Measurements from ENCODE around the gene ITGB6. TPM values are rescaled to one million over a fixed set of nuclear protein-coding genes. Genes with fewer than 3 reads are reported as not detected.

ITGB6 gene
- total and polyA plus RNA-seq, 2 of the 4 experiments (the other 2 are of a cell fraction): under 0.01 TPM; not detected in 1

DNA sequence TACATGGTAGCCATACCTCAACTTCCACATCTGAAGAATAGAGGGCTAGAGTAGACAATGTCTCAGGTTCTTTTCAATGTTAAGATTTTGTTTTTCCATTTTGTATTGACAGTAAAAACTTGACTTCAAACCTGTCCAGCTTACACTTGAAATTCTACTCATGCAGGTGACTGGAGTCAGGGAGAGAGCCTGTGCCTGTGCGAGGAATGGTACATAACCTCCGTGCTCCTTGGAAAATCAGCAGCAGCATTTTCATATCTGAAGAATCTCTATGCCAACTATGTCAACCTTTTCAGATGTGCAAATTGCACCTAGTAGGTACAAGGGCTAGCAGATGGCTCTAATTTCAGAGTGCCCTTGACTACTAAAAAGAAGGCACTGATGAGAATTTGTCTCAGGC is 139.8 kb downstream of the ITGB6 start:
- Histone ChIP-seq H4K5ac (ENCODE audit: low read depth, low read length) (no peak overlapping the region), H3K36me3 (ENCODE audit: control insufficient read depth, insufficient read depth, low read length) (no peaks in the 10 kb centered on the region), H3K18ac (ENCODE audit: low read depth, low read length) (no peak overlapping the region), H3K4me2 (ENCODE audit: low read depth, low read length) (no peak overlapping the region), H3K27ac (ENCODE audit: insufficient read depth, low read length) (no peak overlapping the region), H3K56ac (ENCODE audit: extremely low read depth, insufficient read depth, low read length) (no peak overlapping the region), H2AK5ac (ENCODE audit: low read depth, low read length) (no peak overlapping the region), H3K14ac (replicated peaks; ENCODE audit: low read depth, low read length) (no peak overlapping the region), H3K27me3 (ENCODE audit: control insufficient read depth, insufficient read depth, low read length) (peaks cover 27% of the 10 kb centered on the region), H2AFZ (replicated peaks; ENCODE audit: low read length, poor library complexity) (no peak overlapping the region), H4K91ac (ENCODE audit: insufficient read depth, low read depth, low read length) (no peak overlapping the region), H3K9ac (ENCODE audit: low read depth, low read length) (no peak overlapping the region), H3K9me3 (ENCODE audit: control insufficient read depth, insufficient read depth, low read length) (no peaks in the 10 kb centered on the region), H3K9me1 (ENCODE audit: insufficient read depth, low read length) (no peaks in the 10 kb centered on the region), H3K79me1 (ENCODE audit: low read depth in 1 of 2, low read length in 2 of 2) (no peaks in the 10 kb centered on the region), H3K23ac (ENCODE audit: low read depth, low read length) (no peak overlapping the region), H2BK5ac (ENCODE audit: low read depth, low read length, poor library complexity, severe bottlenecking) (no peak overlapping the region), H2AK9ac (replicated peaks; ENCODE audit: low read depth, low read length, poor library complexity) (no peak overlapping the region), H4K20me1 (ENCODE audit: insufficient read depth, low read length) (no peaks in the 10 kb centered on the region), H2BK120ac (ENCODE audit: low read depth, low read length) (no peak overlapping the region), H3K4me3 (ENCODE audit: insufficient read depth, low read depth, low read length) (no peak overlapping the region), H3K4me1 (ENCODE audit: control insufficient read depth, insufficient read depth, low read length) (no peaks in the 10 kb centered on the region), H4K8ac (ENCODE audit: low read depth in 2 of 2, low read length in 2 of 2) (no peak overlapping the region), H2BK15ac (ENCODE audit: low read depth, low read length) (no peak overlapping the region), H2BK20ac (ENCODE audit: low read depth, low read length) (no peak overlapping the region), H3K4ac (ENCODE audit: low read depth, low read length) (no peak overlapping the region)
- DNase-seq (no peak), ATAC-seq (ENCODE audit: low read depth) (no peak)
- BruUV-seq (replicated peaks): no TSS peak
- CTCF ChIA-PET: no interaction called here
- dilution Hi-C loops (cut with HindIII; ENCODE audit: low sequenced_read_pairs, unreplicated experiment) (no loop called here), intact Hi-C loops (cut with micrococcal nuclease) (no loop called here), in situ Hi-C loops (cut with MboI; ENCODE audit: low sequenced_read_pairs) (no loop called here)
- WGBS, 2 experiments (ENCODE audit: extremely low coverage in 2 of 2, insufficient read length in 1 of 2): no CpG with 5 or more reads among the region's 2 CpGs
- TF ChIP-seq, protein P1, sequence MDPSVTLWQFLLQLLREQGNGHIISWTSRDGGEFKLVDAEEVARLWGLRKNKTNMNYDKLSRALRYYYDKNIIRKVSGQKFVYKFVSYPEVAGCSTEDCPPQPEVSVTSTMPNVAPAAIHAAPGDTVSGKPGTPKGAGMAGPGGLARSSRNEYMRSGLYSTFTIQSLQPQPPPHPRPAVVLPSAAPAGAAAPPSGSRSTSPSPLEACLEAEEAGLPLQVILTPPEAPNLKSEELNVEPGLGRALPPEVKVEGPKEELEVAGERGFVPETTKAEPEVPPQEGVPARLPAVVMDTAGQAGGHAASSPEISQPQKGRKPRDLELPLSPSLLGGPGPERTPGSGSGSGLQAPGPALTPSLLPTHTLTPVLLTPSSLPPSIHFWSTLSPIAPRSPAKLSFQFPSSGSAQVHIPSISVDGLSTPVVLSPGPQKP (IDR thresholded peaks at IDR 0.05; ENCODE audit: borderline replicate concordance, low read depth, low read length): no peak
- TF ChIP-seq BHLHE40 (IDR thresholded peaks at IDR 0.05; ENCODE audit: low read depth, low read length) (no peak), RAD21 (IDR thresholded peaks at IDR 0.05; ENCODE audit: low read length) (no peak), MXI1 (IDR thresholded peaks at IDR 0.05; ENCODE audit: borderline replicate concordance, low read depth, low read length) (no peak), NFE2L2 (IDR thresholded peaks at IDR 0.05; ENCODE audit: low read depth, low read length) (no peak), FOS (IDR thresholded peaks at IDR 0.05; ENCODE audit: low read depth, low read length) (no peak), MAZ (IDR thresholded peaks at IDR 0.05; ENCODE audit: borderline replicate concordance, low read depth, low read length) (no peak), MAFK (IDR thresholded peaks at IDR 0.05; ENCODE audit: low read depth, low read length) (no peak), CEBPB (IDR thresholded peaks at IDR 0.05; ENCODE audit: low read depth, low read length) (no peak), CHD1 (IDR thresholded peaks at IDR 0.05; ENCODE audit: low read depth, low read length) (no peak), POLR2A (IDR thresholded peaks at IDR 0.05; ENCODE audit: low read depth, low read length) (no peak), RCOR1 (IDR thresholded peaks at IDR 0.05; ENCODE audit: insufficient replicate concordance, low read length) (no peak), RFX5 (IDR thresholded peaks at IDR 0.05; ENCODE audit: low read depth, low read length) (no peak), SMC3 (IDR thresholded peaks at IDR 0.05; ENCODE audit: low read depth, low read length) (no peak)
- TF ChIP-seq, protein P2, sequence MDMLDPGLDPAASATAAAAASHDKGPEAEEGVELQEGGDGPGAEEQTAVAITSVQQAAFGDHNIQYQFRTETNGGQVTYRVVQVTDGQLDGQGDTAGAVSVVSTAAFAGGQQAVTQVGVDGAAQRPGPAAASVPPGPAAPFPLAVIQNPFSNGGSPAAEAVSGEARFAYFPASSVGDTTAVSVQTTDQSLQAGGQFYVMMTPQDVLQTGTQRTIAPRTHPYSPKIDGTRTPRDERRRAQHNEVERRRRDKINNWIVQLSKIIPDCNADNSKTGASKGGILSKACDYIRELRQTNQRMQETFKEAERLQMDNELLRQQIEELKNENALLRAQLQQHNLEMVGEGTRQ (IDR thresholded peaks at IDR 0.05; ENCODE audit: low read depth, low read length): no peak
- TF ChIP-seq, protein P3, sequence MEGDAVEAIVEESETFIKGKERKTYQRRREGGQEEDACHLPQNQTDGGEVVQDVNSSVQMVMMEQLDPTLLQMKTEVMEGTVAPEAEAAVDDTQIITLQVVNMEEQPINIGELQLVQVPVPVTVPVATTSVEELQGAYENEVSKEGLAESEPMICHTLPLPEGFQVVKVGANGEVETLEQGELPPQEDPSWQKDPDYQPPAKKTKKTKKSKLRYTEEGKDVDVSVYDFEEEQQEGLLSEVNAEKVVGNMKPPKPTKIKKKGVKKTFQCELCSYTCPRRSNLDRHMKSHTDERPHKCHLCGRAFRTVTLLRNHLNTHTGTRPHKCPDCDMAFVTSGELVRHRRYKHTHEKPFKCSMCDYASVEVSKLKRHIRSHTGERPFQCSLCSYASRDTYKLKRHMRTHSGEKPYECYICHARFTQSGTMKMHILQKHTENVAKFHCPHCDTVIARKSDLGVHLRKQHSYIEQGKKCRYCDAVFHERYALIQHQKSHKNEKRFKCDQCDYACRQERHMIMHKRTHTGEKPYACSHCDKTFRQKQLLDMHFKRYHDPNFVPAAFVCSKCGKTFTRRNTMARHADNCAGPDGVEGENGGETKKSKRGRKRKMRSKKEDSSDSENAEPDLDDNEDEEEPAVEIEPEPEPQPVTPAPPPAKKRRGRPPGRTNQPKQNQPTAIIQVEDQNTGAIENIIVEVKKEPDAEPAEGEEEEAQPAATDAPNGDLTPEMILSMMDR (conservative IDR thresholded peaks at IDR 0.05; ENCODE audit: low read depth, low read length): no peak
- POLR2A ChIA-PET (ENCODE audit: unreplicated experiment): no interaction called here
